BLaER1 treated with 17β-estradiol and CSF1 and Interleukin-3, amounts not matched to agents 10 nM and 100 nM (cell line): ENCODE results near the gene FOXRED1.
"Not testable (repeated sequence)": the region's sequence is repeated elsewhere in the genome, so short reads cannot be mapped to it uniquely, and the experiment has no call there.

ENCODE experiments used
- H3K27ac ChIP-seq, 11 experiments: shearing (Covaris generic); formaldehyde crosslinking; 2 replicates each; pipeline ENCODE4 v1.8.1; 2022
- H3K27me3 ChIP-seq, 11 experiments: shearing (Covaris generic); formaldehyde crosslinking; 2 replicates each; pipeline ENCODE4 v1.8.1; 2022
- H3K36me3 ChIP-seq, 11 experiments: shearing (Covaris generic); formaldehyde crosslinking; 2 replicates each; pipeline ENCODE4 v1.8.1; 2022
- H3K4me1 ChIP-seq, 10 experiments: shearing (Covaris generic); formaldehyde crosslinking; 2 replicates each; pipeline ENCODE4 v1.8.1; 2022
- H3K4me2 ChIP-seq, 11 experiments: shearing (Covaris generic); formaldehyde crosslinking; 2 replicates each; pipeline ENCODE4 v1.8.1; 2022
- H3K4me3 ChIP-seq, 10 experiments: shearing (Covaris generic); formaldehyde crosslinking; 2 replicates each; pipeline ENCODE4 v1.8.1; 2022
- H3K9ac ChIP-seq, 11 experiments: shearing (Covaris generic); formaldehyde crosslinking; 2 replicates each; pipeline ENCODE4 v1.8.1; 2022
- H3K9me3 ChIP-seq, 11 experiments: shearing (Covaris generic); formaldehyde crosslinking; replicated peaks in 1 of 11; 2 replicates each; pipeline ENCODE4 v1.8.1; 2022
- H4K20me1 ChIP-seq, 11 experiments: shearing (Covaris generic); formaldehyde crosslinking; 2 replicates each; pipeline ENCODE4 v1.8.1; 2022
- Cebpa-rat ChIP-seq, 11 experiments: shearing (Covaris generic); IDR thresholded peaks; 2 replicates each; pipeline ENCODE4 v1.8.1; 2022

FOXRED1 gene

GRCh38 chr11:126232683-126233082 lies 36.3 kb upstream of the FOXRED1 start:
- Histone ChIP-seq H3K4me3 (no peak overlapping the region), H3K4me1 (peaks cover 0 to 7% (median 0%) of the 10 kb centered on the region in 10 experiments; a peak in 3 of 20 replicates), H3K9me3 (no peaks in the 10 kb centered on the region), H4K20me1 (peaks cover 0 to 8% (median 0%) of the 10 kb centered on the region in 11 experiments; a peak in 4 of 22 replicates), H3K4me2 (no peak overlapping the region), H3K27me3 (no peaks in the 10 kb centered on the region), H3K9ac (no peak overlapping the region), H3K36me3 (peaks cover 26 to 84% (median 38%) of the 10 kb centered on the region in 11 experiments), H3K27ac (no peak overlapping the region)
- TF ChIP-seq Cebpa-rat (IDR thresholded peaks at IDR 0.05) = no peak

DNA sequence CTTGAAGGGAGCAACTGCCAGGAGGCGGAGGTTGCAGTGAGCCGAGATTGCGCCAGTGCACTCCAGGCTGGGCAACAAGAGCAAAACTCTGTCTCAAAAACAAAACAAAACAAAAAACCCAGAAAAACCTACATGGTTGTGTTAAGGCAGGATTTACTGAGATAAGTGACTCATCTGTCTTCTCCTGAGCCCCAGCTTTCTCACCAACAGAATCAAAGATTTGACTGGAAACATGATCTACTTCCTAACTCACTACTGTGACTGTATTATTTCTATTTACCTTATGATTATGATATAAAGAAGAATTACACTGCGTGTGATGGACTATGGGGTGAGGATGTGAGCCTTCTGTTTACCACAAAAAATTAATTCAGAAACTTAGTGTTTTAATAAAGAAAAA lies 35.6 kb upstream of the FOXRED1 start:
- no peak for TF ChIP-seq Cebpa-rat (IDR thresholded peaks at IDR 0.05)
- Histone ChIP-seq H4K20me1 (peaks cover 0 to 7% (median 0%) of the 10 kb centered on the region in 11 experiments; a peak in 4 of 22 replicates), H3K36me3 (peaks cover 33 to 84% (median 45%) of the 10 kb centered on the region in 11 experiments)

GRCh38 chr11:126246636-126247035 lies 22.3 kb upstream of the FOXRED1 start:
- Histone ChIP-seq H4K20me1 (peaks cover 0 to 8% (median 0%) of the 10 kb centered on the region in 11 experiments; a peak in 1 of 22 replicates), H3K4me3 (no peak overlapping the region), H3K27me3 (no peaks in the 10 kb centered on the region), H3K27ac (peak overlapping the region in 1 of 11 experiments; percentile 28; a peak in 2 of 22 replicates), H3K9ac (no peak overlapping the region), H3K9me3 (no peaks in the 10 kb centered on the region), H3K4me1 (peaks cover 0 to 11% (median 0%) of the 10 kb centered on the region in 10 experiments; a peak in 4 of 20 replicates), H3K36me3 (peaks cover 48 to 99% (median 71%) of the 10 kb centered on the region in 11 experiments; a peak in 21 of 22 replicates), H3K4me2 (peak overlapping the region in 2 of 11 experiments; percentile 10 to 18; a peak in 3 of 22 replicates)
- no peak for TF ChIP-seq Cebpa-rat (IDR thresholded peaks at IDR 0.05)

More for the DNA sequence above, 35.6 kb upstream of the FOXRED1 start:
- no peaks in the 10 kb centered on the region for H3K9me3 ChIP-seq
- H3K27me3 ChIP-seq = no peaks in the 10 kb centered on the region
- H3K9ac ChIP-seq = no peak overlapping the region
- no peak overlapping the region for H3K27ac ChIP-seq
- no peak overlapping the region for H3K4me2 ChIP-seq
- H3K4me1 ChIP-seq = peaks cover 0 to 7% (median 0%) of the 10 kb centered on the region in 10 experiments; a peak in 3 of 20 replicates
- H3K4me3 ChIP-seq = no peak overlapping the region

- Histone ChIP-seq H3K9me3 (no peaks in the 10 kb centered on the region), H3K27ac (no peak overlapping the region), H3K4me2 (no peak overlapping the region), H4K20me1 (peaks cover 0 to 7% (median 0%) of the 10 kb centered on the region in 11 experiments; a peak in 3 of 22 replicates), H3K9ac (no peak overlapping the region), H3K4me3 (no peak overlapping the region), H3K4me1 (no peaks in the 10 kb centered on the region), H3K27me3 (no peaks in the 10 kb centered on the region), H3K36me3 (peaks cover 74 to 100% (median 81%) of the 10 kb centered on the region in 11 experiments)
- TF ChIP-seq Cebpa-rat (IDR thresholded peaks at IDR 0.05) = no peak
Measured at GRCh38 chr11:126253265-126253664, 15.7 kb upstream of the FOXRED1 start.

DNA sequence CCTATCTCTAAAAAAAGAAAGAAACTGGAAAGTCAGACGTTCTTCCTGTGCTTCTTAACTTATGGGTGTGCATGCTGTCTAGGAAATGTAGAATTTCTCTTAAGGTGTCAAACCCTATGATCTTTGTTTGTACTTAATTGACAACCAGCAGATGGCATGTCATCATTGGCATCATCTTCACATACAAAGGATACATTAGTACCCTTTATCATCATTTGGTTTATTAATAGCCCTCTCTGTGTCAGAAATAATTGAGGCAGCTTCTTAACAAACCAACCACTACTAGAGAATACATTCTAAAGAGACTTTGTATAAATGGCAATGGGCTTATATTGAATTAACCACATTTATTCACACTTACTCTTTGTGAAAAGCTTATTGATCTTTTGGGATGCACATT lies 14.1 kb upstream of the FOXRED1 start:
- Histone ChIP-seq H3K27me3 (no peaks in the 10 kb centered on the region), H3K36me3 (peaks cover 73 to 93% (median 84%) of the 10 kb centered on the region in 11 experiments), H3K4me3 (no peak overlapping the region), H3K9ac (no peak overlapping the region), H3K4me2 (no peak overlapping the region), H3K27ac (no peak overlapping the region), H3K4me1 (no peaks in the 10 kb centered on the region), H4K20me1 (peaks cover 0 to 7% (median 0%) of the 10 kb centered on the region in 11 experiments; a peak in 3 of 22 replicates), H3K9me3 (no peaks in the 10 kb centered on the region)
- no peak for TF ChIP-seq Cebpa-rat (IDR thresholded peaks at IDR 0.05)

DNA sequence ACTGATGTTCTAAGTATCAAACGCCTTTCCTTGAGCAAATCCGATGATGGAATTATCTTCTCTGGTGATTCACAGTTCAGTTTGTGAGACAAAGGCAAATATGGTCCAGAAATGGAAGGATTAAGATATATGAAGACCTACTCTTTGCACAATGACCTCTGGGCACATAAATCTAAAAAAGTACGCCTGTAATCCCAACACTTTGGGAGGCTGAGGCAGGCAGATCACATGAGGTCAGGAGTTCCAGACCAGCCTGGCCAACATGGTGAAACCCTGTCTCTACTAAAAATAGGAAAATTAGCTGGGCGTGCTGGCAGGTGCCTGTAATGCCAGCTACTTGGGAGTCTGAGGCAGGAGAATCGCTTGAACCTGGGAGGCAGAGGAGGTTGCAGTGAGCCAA lies 13.4 kb upstream of the FOXRED1 start:
- not testable (repeated sequence) for H3K9ac ChIP-seq, H3K4me2 ChIP-seq, H3K27ac ChIP-seq, H3K27me3 ChIP-seq, H4K20me1 ChIP-seq, H3K4me1 ChIP-seq, H3K4me3 ChIP-seq, H3K9me3 ChIP-seq
- peaks cover 73 to 94% (median 89%) of the 10 kb centered on the region in 11 experiments for H3K36me3 ChIP-seq

- Histone ChIP-seq H3K4me1 (no peaks in the 10 kb centered on the region), H3K36me3 (peaks cover 73 to 97% (median 89%) of the 10 kb centered on the region in 11 experiments), H3K27ac (no peak overlapping the region), H3K4me2 (no peak overlapping the region), H3K9me3 (no peaks in the 10 kb centered on the region), H4K20me1 (peaks cover 0 to 11% (median 3%) of the 10 kb centered on the region in 11 experiments; a peak in 5 of 22 replicates), H3K4me3 (no peak overlapping the region), H3K9ac (no peak overlapping the region), H3K27me3 (no peaks in the 10 kb centered on the region)
- TF ChIP-seq Cebpa-rat (IDR thresholded peaks at IDR 0.05) = no peak
Measured at GRCh38 chr11:126256216-126256615, 12.7 kb upstream of the FOXRED1 start.

GRCh38 chr11:126257144-126257543 lies 11.8 kb upstream of the FOXRED1 start:
- Histone ChIP-seq H3K4me3 (no peak overlapping the region), H4K20me1 (peaks cover 0 to 17% (median 8%) of the 10 kb centered on the region in 11 experiments; a peak in 8 of 22 replicates), H3K4me2 (no peak overlapping the region), H3K9ac (no peak overlapping the region), H3K27ac (no peak overlapping the region), H3K9me3 (no peaks in the 10 kb centered on the region), H3K36me3 (peaks cover 74 to 97% (median 89%) of the 10 kb centered on the region in 11 experiments), H3K4me1 (no peaks in the 10 kb centered on the region), H3K27me3 (no peaks in the 10 kb centered on the region)
- peak in 1 of 11 experiments; percentile 59; a peak in 1 of 22 replicates for TF ChIP-seq Cebpa-rat (IDR thresholded peaks at IDR 0.05)

DNA sequence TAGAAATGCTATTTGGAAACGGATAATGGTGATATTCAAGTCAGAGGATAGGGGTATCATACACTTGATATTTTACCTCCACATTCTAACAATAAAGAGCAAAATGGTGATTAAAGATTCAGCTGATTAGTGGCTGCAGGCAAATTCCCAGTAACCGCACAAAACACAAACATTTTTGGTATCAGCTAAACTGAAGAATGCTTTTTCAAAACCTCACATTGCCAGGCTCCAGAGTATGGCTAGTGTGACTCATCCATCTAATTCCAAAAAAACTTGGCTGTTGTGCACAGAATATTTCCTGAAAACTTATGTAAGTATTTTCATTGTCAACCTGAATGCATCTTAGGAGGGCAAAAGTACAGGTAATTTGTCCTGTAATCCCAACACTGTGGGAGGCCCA lies 11.2 kb upstream of the FOXRED1 start:
- Histone ChIP-seq H4K20me1 (peaks cover 0 to 20% (median 12%) of the 10 kb centered on the region in 11 experiments; a peak in 8 of 22 replicates), H3K9me3 (no peaks in the 10 kb centered on the region), H3K27ac (no peak overlapping the region), H3K36me3 (peaks cover 74 to 97% (median 89%) of the 10 kb centered on the region in 11 experiments), H3K4me2 (no peak overlapping the region), H3K27me3 (no peaks in the 10 kb centered on the region), H3K4me1 (no peaks in the 10 kb centered on the region), H3K9ac (no peak overlapping the region), H3K4me3 (no peak overlapping the region)
- TF ChIP-seq Cebpa-rat (IDR thresholded peaks at IDR 0.05) = no peak

DNA sequence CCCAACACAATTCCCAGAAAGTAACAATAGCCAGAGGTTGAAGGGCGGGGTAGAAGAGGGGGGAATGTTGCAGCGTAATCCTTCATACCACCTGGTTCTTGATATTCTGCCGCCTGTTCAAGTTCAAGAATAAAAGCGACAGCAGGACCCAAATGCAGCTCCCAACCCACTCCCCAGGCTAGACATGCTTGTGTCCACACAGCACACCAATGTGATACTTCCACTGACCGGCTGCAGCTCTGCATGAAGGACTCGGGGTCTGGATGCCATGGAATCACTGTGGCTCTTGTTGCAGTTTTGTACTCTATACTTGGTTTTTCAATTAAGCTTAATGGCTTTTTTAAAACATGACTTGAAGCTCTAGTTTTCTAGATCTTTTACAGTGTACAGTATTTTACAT lies 6.7 kb upstream of the FOXRED1 start:
- no peak overlapping the region for H3K4me2 ChIP-seq
- H4K20me1 ChIP-seq = peaks cover 0 to 57% (median 32%) of the 10 kb centered on the region in 11 experiments; a peak in 16 of 22 replicates
- no peaks in the 10 kb centered on the region for H3K27me3 ChIP-seq
- H3K9ac ChIP-seq = no peak overlapping the region; a peak in 1 of 22 replicates
- peaks cover 75 to 97% (median 89%) of the 10 kb centered on the region in 11 experiments for H3K36me3 ChIP-seq
- no peak for TF ChIP-seq Cebpa-rat (IDR thresholded peaks at IDR 0.05)
- H3K4me1 ChIP-seq = peaks cover 4 to 12% (median 6%) of the 10 kb centered on the region in 10 experiments; a peak in 17 of 20 replicates
- H3K27ac ChIP-seq = no peak overlapping the region
- H3K4me3 ChIP-seq = no peak overlapping the region
- H3K9me3 ChIP-seq = no peaks in the 10 kb centered on the region
